A673 (cell line): ENCODE results near the gene LRRN1. TPM values are rescaled to one million over a fixed set of nuclear protein-coding genes. Genes with fewer than 3 reads are reported as not detected.

Source experiments
- BruUV-seq: library from RNA; stranded (reverse); fragments of 400-500 nt; replicated peaks from 2 replicates; lab custom pipeline; 2021; lab: Mats Ljungman, UMichigan
- CTCF ChIA-PET: fragments of 300-600 bp; sonication (Branson Sonifier 250); formaldehyde crosslinking; loops from one replicate; lab custom pipeline; 2022; ENCODE audit warnings: antibody characterized with exemption; lab: Charles Lee
- POLR2A ChIA-PET: fragments of 300-600 bp; sonication (Branson Sonifier 250); formaldehyde crosslinking; loops from one replicate; lab custom pipeline; 2022; ENCODE audit warnings: antibody characterized with exemption; ENCODE audit not compliant: low non-redundant PET; lab: Charles Lee
- DNase-seq: peaks from one replicate; pipeline ENCODE4 v3.0.0-alpha.2; 2015; ENCODE audit warnings: low spot score
- H3K27ac ChIP-seq: fragments of 200-600 bp; sonication (generic); 2 replicates; pipeline ENCODE4 v1.5.1; 2016; ENCODE audit warnings: mixed run types, low read depth, mild to moderate bottlenecking, mixed read lengths, antibody characterized with exemption, low read length; ENCODE audit not compliant: poor library complexity, severe bottlenecking
- H3K27me3 ChIP-seq: fragments of 200-600 bp; sonication (generic); replicated peaks from 2 replicates; pipeline ENCODE4 v1.6.1; 2017; ENCODE audit warnings: mixed run types, low read depth, mild to moderate bottlenecking, mixed read lengths, antibody characterized with exemption, low read length; ENCODE audit not compliant: insufficient read depth, poor library complexity
- H3K36me3 ChIP-seq: fragments of 200-600 bp; sonication (generic); 2 replicates; pipeline ENCODE4 v1.6.1; 2016; ENCODE audit warnings: mixed run types, mild to moderate bottlenecking, mixed read lengths, antibody characterized with exemption, low read length; ENCODE audit not compliant: insufficient read depth, poor library complexity, severe bottlenecking
- H3K4me1 ChIP-seq: fragments of 200-600 bp; sonication (generic); 2 replicates; pipeline ENCODE4 v1.6.1; 2017; ENCODE audit warnings: mixed run types, mild to moderate bottlenecking, mixed read lengths, antibody characterized with exemption, low read length; ENCODE audit not compliant: insufficient read depth, poor library complexity, severe bottlenecking
- H3K4me3 ChIP-seq: fragments of 200-600 bp; sonication (generic); 2 replicates; pipeline ENCODE4 v1.5.1; 2016; ENCODE audit warnings: low read depth, mixed run types, mild to moderate bottlenecking, mixed read lengths, low read length; ENCODE audit not compliant: poor library complexity, severe bottlenecking
- H3K9me3 ChIP-seq: fragments of 200-600 bp; sonication (generic); 2 replicates; pipeline ENCODE4 v1.6.1; 2016; ENCODE audit warnings: mixed run types, low read depth, mild to moderate bottlenecking, mixed read lengths, antibody characterized with exemption, low read length; ENCODE audit not compliant: poor library complexity, severe bottlenecking
- EZH2 ChIP-seq: fragments of 200-600 bp; sonication (generic); IDR thresholded peaks from 2 replicates; pipeline ENCODE4 v1.6.1; 2017; ENCODE audit warnings: borderline replicate concordance, low read depth, mild to moderate bottlenecking, mixed read lengths, antibody characterized with exemption, low read length; ENCODE audit not compliant: poor library complexity, severe bottlenecking
- intact Hi-C: fragments of 100-400 bp; cut with micrococcal nuclease; formaldehyde crosslinking; loops from one replicate; pipeline ENCODE4 v1.10.0; 2022; ENCODE audit not compliant: unreplicated experiment
- total RNA-seq: library from RNA; stranded (reverse); gene quantifications from 2 replicates; pipeline ENCODE4 v1.2.3, GENCODE V29; 2021
- TF ChIP-seq, protein P1 (sequence below): fragments of 300-800, 200-600 bp; sonication (generic); conservative IDR thresholded peaks from 2 replicates; pipeline ENCODE4 v1.5.1; 2017; ENCODE audit warnings: low read depth, mild to moderate bottlenecking, antibody characterized with exemption, low read length, moderate library complexity, mixed read lengths

Gene LRRN1
- total RNA-seq, 1 experiment from 2014 or later, result not detected

GRCh38 chr3:3806092-3806491 lies 6.9 kb downstream of the LRRN1 start:
- peaks cover 4% of the 10 kb centered on the region for H3K9me3 ChIP-seq
- H3K36me3 ChIP-seq, result no peaks in the 10 kb centered on the region
- TF ChIP-seq EZH2, result no peak
- TF ChIP-seq, protein P1, sequence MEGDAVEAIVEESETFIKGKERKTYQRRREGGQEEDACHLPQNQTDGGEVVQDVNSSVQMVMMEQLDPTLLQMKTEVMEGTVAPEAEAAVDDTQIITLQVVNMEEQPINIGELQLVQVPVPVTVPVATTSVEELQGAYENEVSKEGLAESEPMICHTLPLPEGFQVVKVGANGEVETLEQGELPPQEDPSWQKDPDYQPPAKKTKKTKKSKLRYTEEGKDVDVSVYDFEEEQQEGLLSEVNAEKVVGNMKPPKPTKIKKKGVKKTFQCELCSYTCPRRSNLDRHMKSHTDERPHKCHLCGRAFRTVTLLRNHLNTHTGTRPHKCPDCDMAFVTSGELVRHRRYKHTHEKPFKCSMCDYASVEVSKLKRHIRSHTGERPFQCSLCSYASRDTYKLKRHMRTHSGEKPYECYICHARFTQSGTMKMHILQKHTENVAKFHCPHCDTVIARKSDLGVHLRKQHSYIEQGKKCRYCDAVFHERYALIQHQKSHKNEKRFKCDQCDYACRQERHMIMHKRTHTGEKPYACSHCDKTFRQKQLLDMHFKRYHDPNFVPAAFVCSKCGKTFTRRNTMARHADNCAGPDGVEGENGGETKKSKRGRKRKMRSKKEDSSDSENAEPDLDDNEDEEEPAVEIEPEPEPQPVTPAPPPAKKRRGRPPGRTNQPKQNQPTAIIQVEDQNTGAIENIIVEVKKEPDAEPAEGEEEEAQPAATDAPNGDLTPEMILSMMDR, result no peak
- ChIA-PET CTCF (no interaction called here), POLR2A (no interaction called here)
- DNase-seq, result no peak
- H3K27me3 ChIP-seq, result peaks cover 29% of the 10 kb centered on the region
- intact Hi-C loops, result no loop called here
- H3K4me1 ChIP-seq, result no peaks in the 10 kb centered on the region
- H3K4me3 ChIP-seq, result no peak overlapping the region
- H3K27ac ChIP-seq, result no peak overlapping the region
- no TSS peak for BruUV-seq

GRCh38 chr3:3806856-3807255 lies 7.6 kb downstream of the LRRN1 start:
- H3K27me3 ChIP-seq, result peaks cover 21% of the 10 kb centered on the region
- no peaks in the 10 kb centered on the region for H3K4me1 ChIP-seq
- POLR2A ChIA-PET, result no interaction called here
- no peak for DNase-seq
- H3K36me3 ChIP-seq, result no peaks in the 10 kb centered on the region
- intact Hi-C loops, result no loop called here
- CTCF ChIA-PET, result no interaction called here
- TF ChIP-seq EZH2, result no peak
- TF ChIP-seq, protein P1, result no peak
- H3K4me3 ChIP-seq, result no peak overlapping the region
- peaks cover 4% of the 10 kb centered on the region for H3K9me3 ChIP-seq
- H3K27ac ChIP-seq, result no peak overlapping the region
- BruUV-seq, result no TSS peak

- Histone ChIP-seq H3K27ac (no peak overlapping the region), H3K27me3 (no peaks in the 10 kb centered on the region), H3K36me3 (no peaks in the 10 kb centered on the region), H3K9me3 (no peaks in the 10 kb centered on the region), H3K4me1 (no peaks in the 10 kb centered on the region), H3K4me3 (no peak overlapping the region)
- CTCF ChIA-PET, result no interaction called here
- POLR2A ChIA-PET, result no interaction called here
- no peak for TF ChIP-seq EZH2
- TF ChIP-seq, protein P1, result no peak
- intact Hi-C loops, result no loop called here
- BruUV-seq, result no TSS peak
- DNase-seq, result no peak
These were observed 13.8 kb downstream of the LRRN1 start for GRCh38 chr3:3813013-3813412.
